ENCODE results near the gene PDSS2.

The PDSS2 gene

GRCh38 chr6:107248147-107248546 is 211.2 kb downstream of the PDSS2 start:
- no peak for DNase-seq

- DNase-seq = no peak
Measured at GRCh38 chr6:107246972-107247615, 212.3 kb downstream of the PDSS2 start.

GRCh38 chr6:107246249-107246971 is 213.0 kb downstream of the PDSS2 start:
- DNase-seq = no peak

GRCh38 chr6:107244742-107245480 is 214.5 kb downstream of the PDSS2 start:
- peak; percentile 27 to 73 for DNase-seq

- peak in 1 of 2 experiments; percentile 25 for DNase-seq
Measured at GRCh38 chr6:107244082-107244741, 215.2 kb downstream of the PDSS2 start.

- no peak for DNase-seq
Measured at GRCh38 chr6:107243471-107243870, 215.9 kb downstream of the PDSS2 start.

GRCh38 chr6:107237992-107238660 is 221.2 kb downstream of the PDSS2 start:
- no peak for DNase-seq

GRCh38 chr6:107235511-107235910 is 223.9 kb downstream of the PDSS2 start:
- DNase-seq = peak; percentile 9 to 29

- no peak for DNase-seq
Measured at GRCh38 chr6:107235007-107235406, 224.4 kb downstream of the PDSS2 start.

GRCh38 chr6:107231243-107231642 is 228.1 kb downstream of the PDSS2 start:
- DNase-seq = no peak

GRCh38 chr6:107230448-107230847 is 228.9 kb downstream of the PDSS2 start:
- DNase-seq = no peak

- DNase-seq = no peak
Measured at GRCh38 chr6:107230024-107230423, 229.3 kb downstream of the PDSS2 start.

- peak in 1 of 2 experiments; percentile 6 for DNase-seq
Measured at GRCh38 chr6:107228754-107229153, 230.6 kb downstream of the PDSS2 start.

GRCh38 chr6:107221519-107221918 is 237.8 kb downstream of the PDSS2 start:
- no peak for DNase-seq

GRCh38 chr6:107219851-107220250 is 239.5 kb downstream of the PDSS2 start:
- no peak for DNase-seq

GRCh38 chr6:107218142-107218541 is 241.2 kb downstream of the PDSS2 start:
- DNase-seq = no peak

GRCh38 chr6:107217248-107217647 is 242.1 kb downstream of the PDSS2 start:
- no peak for DNase-seq

- DNase-seq = no peak
Measured at GRCh38 chr6:107216197-107216933, 243.0 kb downstream of the PDSS2 start.

GRCh38 chr6:107215334-107215733 is 244.0 kb downstream of the PDSS2 start:
- DNase-seq = no peak

- DNase-seq = no peak
Measured at GRCh38 chr6:107214655-107215054, 244.7 kb downstream of the PDSS2 start.

GRCh38 chr6:107209406-107210305 is 249.7 kb downstream of the PDSS2 start:
- no peak for DNase-seq

Measured in NCI-H446 (cell line).